Nephron progenitor cell (in vitro differentiated cells): ENCODE results near the gene TEX2.

Experiments
- DNase-seq: peaks from one replicate; pipeline ENCODE4 v3.0.0; 2021
- H3K27ac Mint-ChIP-seq: 2 replicates; pipeline ENCODE4 v1.8.0; 2021; ENCODE audit warnings: mild to moderate bottlenecking, moderate library complexity, mixed read lengths
- H3K27me3 Mint-ChIP-seq: 2 replicates; pipeline ENCODE4 v1.8.0; 2021; ENCODE audit warnings: mild to moderate bottlenecking, low read depth, mixed read lengths; ENCODE audit not compliant: poor library complexity
- H3K36me3 Mint-ChIP-seq: 2 replicates; pipeline ENCODE4 v1.8.0; 2021; ENCODE audit warnings: low read depth, mixed read lengths
- H3K4me1 Mint-ChIP-seq: 2 replicates; pipeline ENCODE4 v1.8.0; 2021; ENCODE audit warnings: mixed read lengths
- H3K4me3 Mint-ChIP-seq: 2 replicates; pipeline ENCODE4 v1.8.0; 2021; ENCODE audit warnings: mild to moderate bottlenecking, moderate library complexity, mixed read lengths
- H3K9me3 Mint-ChIP-seq: 2 replicates; pipeline ENCODE4 v1.8.0; 2021; ENCODE audit warnings: mild to moderate bottlenecking, moderate library complexity, mixed read lengths
- CTCF ChIP-seq: fragments of 200-600 bp; sonication (generic); IDR thresholded peaks from 2 replicates; pipeline ENCODE4 v1.5.0; 2021; ENCODE audit warnings: antibody characterized with exemption

Gene TEX2

GRCh38 chr17:64231567-64232141 is 31.4 kb downstream of the TEX2 start:
- Mint-ChIP-seq H3K4me1 (peaks cover 28% of the 10 kb centered on the region), H3K9me3 (no peaks in the 10 kb centered on the region), H3K27me3 (no peaks in the 10 kb centered on the region), H3K27ac (no peak overlapping the region), H3K4me3 (no peak overlapping the region), H3K36me3 (no peaks in the 10 kb centered on the region)
- no peak for TF ChIP-seq CTCF
- DNase-seq: no peak

DNA sequence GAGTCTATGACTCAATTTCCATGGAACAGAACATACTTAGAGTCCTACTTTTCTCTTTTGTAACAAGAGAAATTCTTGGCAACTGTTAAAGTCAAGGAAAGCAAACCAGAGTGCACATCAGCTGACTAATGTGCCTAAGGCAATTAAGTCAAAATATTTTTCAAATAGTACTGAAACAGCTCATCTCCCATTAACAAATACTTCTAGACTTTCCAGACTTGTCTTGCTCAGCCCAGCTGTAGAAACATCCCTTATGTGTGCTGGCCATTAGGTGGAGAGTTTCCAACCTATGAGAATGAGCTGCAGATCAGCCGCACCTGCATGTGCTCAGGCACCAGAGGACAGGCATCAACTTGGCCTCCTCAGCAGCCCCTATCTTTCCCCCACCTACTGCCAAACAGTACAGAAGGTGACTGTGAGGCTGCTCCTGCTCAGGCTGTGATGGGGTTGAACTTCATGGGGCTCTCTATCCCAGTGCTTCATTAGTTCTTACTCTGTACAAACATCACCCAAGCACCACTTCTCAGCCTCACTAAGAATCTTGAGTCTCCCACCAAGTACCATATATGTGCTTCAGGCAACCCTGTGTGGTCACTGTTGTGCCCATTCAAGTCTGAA is 32.2 kb downstream of the TEX2 start:
- Mint-ChIP-seq H3K4me3 (no peak overlapping the region), H3K36me3 (no peaks in the 10 kb centered on the region), H3K27ac (no peak overlapping the region), H3K4me1 (peaks cover 26% of the 10 kb centered on the region), H3K27me3 (no peaks in the 10 kb centered on the region), H3K9me3 (no peaks in the 10 kb centered on the region)
- DNase-seq: no peak
- no peak for TF ChIP-seq CTCF

- Mint-ChIP-seq H3K36me3 (no peaks in the 10 kb centered on the region), H3K9me3 (no peaks in the 10 kb centered on the region), H3K4me3 (no peak overlapping the region), H3K4me1 (peaks cover 26% of the 10 kb centered on the region), H3K27ac (no peak overlapping the region), H3K27me3 (no peaks in the 10 kb centered on the region)
- TF ChIP-seq CTCF: no peak
- no peak for DNase-seq
These were observed 33.0 kb downstream of the TEX2 start for GRCh38 chr17:64229815-64230728.

DNA sequence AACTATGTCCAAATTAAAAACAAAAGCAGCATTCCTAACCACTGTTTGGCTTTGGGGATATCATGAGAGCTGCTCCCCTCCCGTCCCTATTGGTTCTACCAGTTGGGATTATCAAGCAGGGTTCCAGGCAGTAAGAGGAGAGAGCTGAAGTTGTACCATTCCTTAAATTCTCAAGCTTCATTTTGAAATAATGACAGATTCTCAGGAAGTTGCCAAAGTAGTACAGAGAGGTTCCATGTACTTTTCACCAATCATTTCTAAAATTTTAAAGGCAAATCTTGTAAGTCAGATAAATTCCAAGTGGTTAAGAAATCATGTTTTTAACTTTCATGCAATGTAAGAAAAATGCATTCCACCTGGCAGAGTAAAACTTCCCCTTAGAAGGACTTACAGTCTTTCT is 36.9 kb downstream of the TEX2 start:
- Mint-ChIP-seq H3K4me1 (peaks cover 31% of the 10 kb centered on the region), H3K27ac (no peak overlapping the region), H3K27me3 (no peaks in the 10 kb centered on the region), H3K4me3 (no peak overlapping the region), H3K36me3 (peaks cover under 1% of the 10 kb centered on the region), H3K9me3 (peaks cover 7% of the 10 kb centered on the region)
- no peak for TF ChIP-seq CTCF
- no peak for DNase-seq

DNA sequence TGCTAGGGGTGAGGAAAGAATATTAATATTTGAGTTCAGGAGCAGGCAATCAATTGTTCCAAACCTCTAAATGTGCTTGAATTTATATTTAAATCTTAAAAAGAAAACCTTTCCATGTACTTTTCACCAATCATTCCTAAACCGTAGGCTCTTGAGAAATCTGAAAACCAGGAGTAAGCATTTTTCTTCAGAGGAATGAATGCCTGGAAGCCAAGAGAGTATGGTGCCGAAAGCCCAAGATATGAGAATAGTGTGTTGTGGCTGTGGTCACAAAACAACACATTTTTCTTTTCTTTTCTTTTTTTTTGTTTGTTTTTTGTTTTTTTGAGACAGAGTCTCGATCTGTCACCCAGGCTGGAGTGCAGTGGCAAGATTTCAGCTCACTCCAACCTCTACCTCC is 37.6 kb downstream of the TEX2 start:
- no peak for DNase-seq
- Mint-ChIP-seq H3K4me3 (no peak overlapping the region), H3K4me1 (peaks cover 25% of the 10 kb centered on the region), H3K27me3 (no peaks in the 10 kb centered on the region), H3K36me3 (peaks cover 4% of the 10 kb centered on the region), H3K9me3 (peaks cover 11% of the 10 kb centered on the region), H3K27ac (no peak overlapping the region)
- no peak for TF ChIP-seq CTCF
